ENCODE data around the gene ITK. TPM values are rescaled to one million over a fixed set of nuclear protein-coding genes. Genes with fewer than 3 reads are reported as not detected.
"Not testable (repeated sequence)": the region's sequence is repeated elsewhere in the genome, so short reads cannot be mapped to it uniquely, and the experiment has no call there.

The ITK gene
- total RNA-seq, 1 experiment from 2014 or later = not detected

DNA sequence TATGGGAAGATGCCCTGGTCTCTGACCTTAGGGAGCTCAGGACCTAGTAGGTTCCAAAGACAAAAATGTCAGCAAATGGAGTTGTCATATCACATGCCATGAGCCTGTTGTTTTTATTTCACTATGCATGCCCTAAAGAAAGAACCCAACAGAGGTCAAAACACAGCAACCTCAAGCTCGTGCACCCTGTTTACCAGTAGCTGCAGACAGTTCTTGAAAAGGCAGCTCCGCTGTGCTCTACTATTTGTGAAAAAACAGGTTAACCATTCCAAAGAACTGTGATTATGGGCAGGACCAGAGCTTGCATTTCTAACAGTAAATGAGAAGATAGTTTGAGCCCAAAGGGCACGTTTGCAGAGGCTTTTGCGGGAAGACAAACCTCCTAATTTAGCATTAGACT is 22.8 kb downstream of the ITK start:
- no peaks in the 10 kb centered on the region for H3K36me3 ChIP-seq (ENCODE audit: control insufficient read depth, insufficient read depth, low read length)
- ChIA-PET CTCF (no interaction called here), POLR2A (no interaction called here)
- TF ChIP-seq, protein P1, sequence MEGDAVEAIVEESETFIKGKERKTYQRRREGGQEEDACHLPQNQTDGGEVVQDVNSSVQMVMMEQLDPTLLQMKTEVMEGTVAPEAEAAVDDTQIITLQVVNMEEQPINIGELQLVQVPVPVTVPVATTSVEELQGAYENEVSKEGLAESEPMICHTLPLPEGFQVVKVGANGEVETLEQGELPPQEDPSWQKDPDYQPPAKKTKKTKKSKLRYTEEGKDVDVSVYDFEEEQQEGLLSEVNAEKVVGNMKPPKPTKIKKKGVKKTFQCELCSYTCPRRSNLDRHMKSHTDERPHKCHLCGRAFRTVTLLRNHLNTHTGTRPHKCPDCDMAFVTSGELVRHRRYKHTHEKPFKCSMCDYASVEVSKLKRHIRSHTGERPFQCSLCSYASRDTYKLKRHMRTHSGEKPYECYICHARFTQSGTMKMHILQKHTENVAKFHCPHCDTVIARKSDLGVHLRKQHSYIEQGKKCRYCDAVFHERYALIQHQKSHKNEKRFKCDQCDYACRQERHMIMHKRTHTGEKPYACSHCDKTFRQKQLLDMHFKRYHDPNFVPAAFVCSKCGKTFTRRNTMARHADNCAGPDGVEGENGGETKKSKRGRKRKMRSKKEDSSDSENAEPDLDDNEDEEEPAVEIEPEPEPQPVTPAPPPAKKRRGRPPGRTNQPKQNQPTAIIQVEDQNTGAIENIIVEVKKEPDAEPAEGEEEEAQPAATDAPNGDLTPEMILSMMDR (IDR thresholded peaks at IDR 0.05; ENCODE audit: insufficient read depth in 1 of 2, low read depth in 1 of 2, low read length in 1 of 2, severe bottlenecking in 1 of 2, unreplicated experiment in 1 of 2) = no peak
- peaks cover 8% of the 10 kb centered on the region for H3K27me3 Mint-ChIP-seq (ENCODE audit: insufficient read depth, unreplicated experiment)
- no peaks in the 10 kb centered on the region for H3K36me3 Mint-ChIP-seq (ENCODE audit: insufficient read depth, unreplicated experiment)
- no peak overlapping the region for H3K27ac Mint-ChIP-seq (ENCODE audit: unreplicated experiment)
- H3K27me3 ChIP-seq (replicated peaks; ENCODE audit: control insufficient read depth, insufficient read depth, low read length) = no peaks in the 10 kb centered on the region; the same call in 1 of the 2 replicates
- no peak overlapping the region for H3K4me3 ChIP-seq (ENCODE audit: low read depth, low read length)
- no peaks in the 10 kb centered on the region for H3K9me3 Mint-ChIP-seq (ENCODE audit: unreplicated experiment)
- no peaks in the 10 kb centered on the region for H3K4me1 ChIP-seq
- BruUV-seq (replicated peaks) = no TSS peak
- no peaks in the 10 kb centered on the region for H3K9me3 ChIP-seq
- DNase-seq = no peak
- intact Hi-C loops (cut with micrococcal nuclease; ENCODE audit: unreplicated experiment) = no loop called here
- no peaks in the 10 kb centered on the region for H3K4me1 Mint-ChIP-seq (ENCODE audit: low read depth, unreplicated experiment)
- no peak overlapping the region for H3K4me3 Mint-ChIP-seq (ENCODE audit: unreplicated experiment)

DNA sequence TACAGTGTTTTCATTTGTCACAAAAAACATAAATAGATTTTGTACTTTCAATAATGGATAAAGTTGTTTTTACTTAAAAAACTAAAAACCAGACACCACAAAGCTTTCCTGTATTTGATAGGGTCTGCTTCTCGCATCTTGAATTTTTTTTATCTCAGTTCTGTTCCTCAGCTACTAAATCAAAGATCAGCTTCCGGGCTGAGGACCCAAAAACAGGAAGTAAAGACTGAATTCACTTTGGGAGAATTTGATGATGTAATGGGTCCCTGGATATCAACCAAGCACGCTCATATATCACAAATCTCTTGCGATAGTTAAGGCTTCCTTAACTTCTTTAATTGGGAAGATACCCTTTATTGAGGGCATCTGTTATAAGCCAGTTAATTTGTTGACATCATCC is 24.1 kb downstream of the ITK start:
- CTCF ChIA-PET = no interaction called here
- H3K4me3 Mint-ChIP-seq (ENCODE audit: unreplicated experiment) = no peak overlapping the region
- Histone ChIP-seq H3K4me3 (ENCODE audit: low read depth, low read length) (no peak overlapping the region), H3K36me3 (ENCODE audit: control insufficient read depth, insufficient read depth, low read length) (no peaks in the 10 kb centered on the region), H3K9me3 (no peaks in the 10 kb centered on the region), H3K4me1 (no peaks in the 10 kb centered on the region), H3K27me3 (replicated peaks; ENCODE audit: control insufficient read depth, insufficient read depth, low read length) (no peaks in the 10 kb centered on the region)
- H3K36me3 Mint-ChIP-seq (ENCODE audit: insufficient read depth, unreplicated experiment) = no peaks in the 10 kb centered on the region
- POLR2A ChIA-PET = no interaction called here
- no TSS peak for BruUV-seq (replicated peaks)
- no peak for DNase-seq
- H3K9me3 Mint-ChIP-seq (ENCODE audit: unreplicated experiment) = no peaks in the 10 kb centered on the region
- H3K27ac Mint-ChIP-seq (ENCODE audit: unreplicated experiment) = no peak overlapping the region
- intact Hi-C loops (cut with micrococcal nuclease; ENCODE audit: unreplicated experiment) = no loop called here
- TF ChIP-seq, protein P1 (IDR thresholded peaks at IDR 0.05; ENCODE audit: insufficient read depth in 1 of 2, low read depth in 1 of 2, low read length in 1 of 2, severe bottlenecking in 1 of 2, unreplicated experiment in 1 of 2) = no peak
- H3K27me3 Mint-ChIP-seq (ENCODE audit: insufficient read depth, unreplicated experiment) = peaks cover 5% of the 10 kb centered on the region
- H3K4me1 Mint-ChIP-seq (ENCODE audit: low read depth, unreplicated experiment) = no peaks in the 10 kb centered on the region

DNA sequence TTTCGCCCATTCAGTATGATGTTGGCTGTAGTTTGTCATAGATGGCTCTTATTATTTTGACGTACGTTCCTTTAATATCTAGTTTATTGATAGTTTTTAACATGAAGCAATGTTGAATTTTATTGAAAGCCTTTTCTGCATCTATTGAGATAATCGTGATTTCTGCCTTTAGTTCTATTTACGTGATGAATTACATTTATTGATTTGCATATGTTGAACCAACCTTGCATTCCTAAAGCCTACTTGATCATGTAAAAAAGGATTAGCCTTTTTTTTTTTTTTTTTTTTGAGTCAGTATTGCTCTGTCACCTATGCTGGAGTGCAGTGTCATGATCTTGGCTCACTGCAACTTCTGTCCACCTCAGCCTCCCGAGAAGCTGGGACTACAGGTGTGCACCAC is 25.1 kb downstream of the ITK start:
- no TSS peak for BruUV-seq (replicated peaks)
- intact Hi-C loops (cut with micrococcal nuclease; ENCODE audit: unreplicated experiment) = no loop called here
- CTCF ChIA-PET = no interaction called here

DNA sequence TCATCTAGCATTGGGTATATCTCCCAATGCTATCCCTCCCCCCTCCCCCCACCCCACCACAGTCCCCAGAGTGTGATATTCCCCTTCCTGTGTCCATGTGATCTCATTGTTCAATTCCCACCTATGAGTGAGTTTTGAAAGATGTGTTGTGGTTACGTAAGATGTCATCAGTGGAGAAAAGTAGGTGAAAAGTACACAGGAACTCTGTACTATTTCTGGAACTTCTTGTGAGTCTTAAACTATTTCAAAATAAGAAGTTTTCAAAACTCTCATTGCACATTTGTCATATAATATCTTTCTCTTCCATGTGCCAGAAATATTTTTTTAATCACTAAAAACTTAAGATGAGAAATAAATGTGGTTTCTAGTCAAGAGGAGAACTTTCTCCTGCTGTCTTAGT is 30.0 kb downstream of the ITK start:
- H3K4me1 ChIP-seq; intact Hi-C loops (cut with micrococcal nuclease; ENCODE audit: unreplicated experiment); CTCF ChIA-PET; POLR2A ChIA-PET; H3K36me3 ChIP-seq (ENCODE audit: control insufficient read depth, insufficient read depth, low read length); DNase-seq; H3K27me3 Mint-ChIP-seq (ENCODE audit: insufficient read depth, unreplicated experiment); H3K9me3 Mint-ChIP-seq (ENCODE audit: unreplicated experiment); BruUV-seq (replicated peaks); H3K27ac Mint-ChIP-seq (ENCODE audit: unreplicated experiment); H3K27me3 ChIP-seq (replicated peaks; ENCODE audit: control insufficient read depth, insufficient read depth, low read length); H3K4me1 Mint-ChIP-seq (ENCODE audit: low read depth, unreplicated experiment); H3K4me3 Mint-ChIP-seq (ENCODE audit: unreplicated experiment); H3K36me3 Mint-ChIP-seq (ENCODE audit: insufficient read depth, unreplicated experiment); H3K9me3 ChIP-seq; H3K4me3 ChIP-seq (ENCODE audit: low read depth, low read length): not testable (repeated sequence)

More for the DNA sequence above, 25.1 kb downstream of the ITK start:
- H3K27ac Mint-ChIP-seq (ENCODE audit: unreplicated experiment) = no peak overlapping the region
- Histone ChIP-seq H3K9me3 (no peaks in the 10 kb centered on the region), H3K36me3 (ENCODE audit: control insufficient read depth, insufficient read depth, low read length) (no peaks in the 10 kb centered on the region), H3K4me1 (no peaks in the 10 kb centered on the region), H3K4me3 (ENCODE audit: low read depth, low read length) (no peak overlapping the region), H3K27me3 (replicated peaks; ENCODE audit: control insufficient read depth, insufficient read depth, low read length) (no peaks in the 10 kb centered on the region)
- H3K36me3 Mint-ChIP-seq (ENCODE audit: insufficient read depth, unreplicated experiment) = no peaks in the 10 kb centered on the region
- POLR2A ChIA-PET = no interaction called here
- H3K4me3 Mint-ChIP-seq (ENCODE audit: unreplicated experiment) = no peak overlapping the region
- H3K4me1 Mint-ChIP-seq (ENCODE audit: low read depth, unreplicated experiment) = no peaks in the 10 kb centered on the region
- DNase-seq = no peak
- TF ChIP-seq, protein P1 (IDR thresholded peaks at IDR 0.05; ENCODE audit: insufficient read depth in 1 of 2, low read depth in 1 of 2, low read length in 1 of 2, severe bottlenecking in 1 of 2, unreplicated experiment in 1 of 2) = no peak
- H3K9me3 Mint-ChIP-seq (ENCODE audit: unreplicated experiment) = no peaks in the 10 kb centered on the region
- peaks cover 3% of the 10 kb centered on the region for H3K27me3 Mint-ChIP-seq (ENCODE audit: insufficient read depth, unreplicated experiment)
